CD4-positive, alpha-beta T cell treated with Interleukin-15 for 1 hour (primary cell): ENCODE results near the gene ABL1.

Experiments used
- DNase-seq: peaks from one replicate; pipeline ENCODE4 v3.0.0-alpha.2; 2020

Gene ABL1

DNA sequence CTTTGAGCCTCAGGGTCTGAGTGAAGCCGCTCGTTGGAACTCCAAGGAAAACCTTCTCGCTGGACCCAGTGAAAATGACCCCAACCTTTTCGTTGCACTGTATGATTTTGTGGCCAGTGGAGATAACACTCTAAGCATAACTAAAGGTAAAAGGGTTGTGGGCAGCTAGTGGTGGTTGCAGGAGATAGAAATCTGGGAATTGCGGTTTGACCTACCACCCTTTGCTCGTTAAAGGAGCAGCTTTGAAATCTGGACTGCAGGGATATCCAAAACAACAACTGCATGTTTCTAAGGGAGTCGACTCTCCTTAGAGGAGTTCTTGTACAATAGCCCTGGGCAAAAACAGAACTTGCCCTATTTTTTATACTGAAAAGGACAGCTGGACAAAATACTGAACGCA lies 19.0 kb downstream of the ABL1 start:
- DNase-seq, result no peak

DNA sequence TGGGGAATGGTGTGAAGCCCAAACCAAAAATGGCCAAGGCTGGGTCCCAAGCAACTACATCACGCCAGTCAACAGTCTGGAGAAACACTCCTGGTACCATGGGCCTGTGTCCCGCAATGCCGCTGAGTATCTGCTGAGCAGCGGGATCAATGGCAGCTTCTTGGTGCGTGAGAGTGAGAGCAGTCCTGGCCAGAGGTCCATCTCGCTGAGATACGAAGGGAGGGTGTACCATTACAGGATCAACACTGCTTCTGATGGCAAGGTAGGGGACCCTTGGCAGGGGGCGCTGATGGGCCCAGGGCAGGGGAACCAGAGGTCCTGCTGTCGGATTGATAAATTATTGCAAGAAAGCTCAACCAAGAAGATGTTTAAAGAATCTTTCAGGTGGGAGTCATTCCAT lies 19.8 kb downstream of the ABL1 start:
- no peak for DNase-seq

DNA sequence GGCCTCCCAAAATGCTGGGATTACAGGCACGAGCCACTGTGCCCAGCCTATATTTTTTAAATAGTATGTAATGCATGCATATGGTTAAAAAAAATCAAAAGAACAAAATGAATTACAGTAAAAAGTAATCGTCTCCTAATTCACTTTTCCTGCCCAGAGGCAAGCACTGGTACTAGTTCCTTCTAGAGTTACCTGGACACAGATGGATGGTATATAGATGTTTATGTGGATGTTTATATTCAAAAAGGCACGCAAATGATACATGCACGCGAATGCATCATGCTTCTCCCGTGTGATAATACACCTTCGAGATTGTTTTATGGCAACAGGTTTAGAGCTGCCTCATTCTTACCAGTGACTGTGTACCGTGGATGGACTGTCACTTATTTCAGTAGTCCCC lies 21.4 kb downstream of the ABL1 start:
- no peak for DNase-seq

- no peak for DNase-seq
Measured at GRCh38 chr9:130857864-130858738, 23.0 kb downstream of the ABL1 start.

DNA sequence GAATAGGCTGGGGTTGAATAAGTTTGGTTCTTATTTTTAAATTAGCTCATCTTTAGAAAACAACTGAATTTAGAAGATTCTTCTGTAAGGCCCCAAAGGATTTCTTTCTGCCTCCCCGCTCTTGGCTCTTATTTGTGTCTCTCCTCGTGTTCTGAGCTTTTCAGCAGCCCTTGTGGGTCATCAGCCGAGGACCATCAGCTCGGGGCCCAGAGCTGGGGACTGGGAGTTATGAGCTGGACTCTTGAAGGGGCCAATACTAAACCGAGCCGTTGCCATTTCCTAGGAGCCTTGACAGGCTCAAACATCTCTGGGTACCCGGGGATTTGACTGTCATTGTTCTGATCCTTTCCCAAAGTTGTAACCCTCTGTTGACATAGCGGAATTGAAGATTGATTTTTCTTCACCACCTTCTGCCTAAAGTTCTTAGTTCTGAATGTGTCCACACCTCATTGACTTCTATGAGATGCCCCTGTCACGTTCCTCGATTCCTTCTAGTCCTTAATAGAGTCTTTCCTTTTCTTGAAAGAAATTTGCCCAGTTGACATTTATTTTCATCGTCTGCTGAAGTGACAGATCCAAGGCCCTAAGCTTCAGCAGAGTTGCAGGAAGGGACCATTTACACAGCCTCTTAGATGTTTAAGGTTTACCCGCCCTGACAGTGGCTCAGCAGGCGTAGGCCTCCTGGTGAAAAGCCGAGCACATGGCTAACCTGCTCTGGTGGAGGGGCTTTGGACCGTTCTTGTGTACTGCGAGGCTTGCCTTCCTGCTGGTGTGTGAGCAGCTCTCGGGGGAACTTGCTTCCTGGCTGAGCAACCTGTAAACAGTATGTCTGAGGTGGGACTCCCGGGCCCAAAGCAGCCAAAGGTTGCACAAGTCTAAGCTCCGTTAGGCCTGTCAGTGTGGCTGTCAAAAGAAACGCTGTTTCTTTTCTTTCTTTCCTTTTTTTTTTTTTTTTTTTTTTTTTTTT lies 24.0 kb downstream of the ABL1 start:
- no peak for DNase-seq

DNA sequence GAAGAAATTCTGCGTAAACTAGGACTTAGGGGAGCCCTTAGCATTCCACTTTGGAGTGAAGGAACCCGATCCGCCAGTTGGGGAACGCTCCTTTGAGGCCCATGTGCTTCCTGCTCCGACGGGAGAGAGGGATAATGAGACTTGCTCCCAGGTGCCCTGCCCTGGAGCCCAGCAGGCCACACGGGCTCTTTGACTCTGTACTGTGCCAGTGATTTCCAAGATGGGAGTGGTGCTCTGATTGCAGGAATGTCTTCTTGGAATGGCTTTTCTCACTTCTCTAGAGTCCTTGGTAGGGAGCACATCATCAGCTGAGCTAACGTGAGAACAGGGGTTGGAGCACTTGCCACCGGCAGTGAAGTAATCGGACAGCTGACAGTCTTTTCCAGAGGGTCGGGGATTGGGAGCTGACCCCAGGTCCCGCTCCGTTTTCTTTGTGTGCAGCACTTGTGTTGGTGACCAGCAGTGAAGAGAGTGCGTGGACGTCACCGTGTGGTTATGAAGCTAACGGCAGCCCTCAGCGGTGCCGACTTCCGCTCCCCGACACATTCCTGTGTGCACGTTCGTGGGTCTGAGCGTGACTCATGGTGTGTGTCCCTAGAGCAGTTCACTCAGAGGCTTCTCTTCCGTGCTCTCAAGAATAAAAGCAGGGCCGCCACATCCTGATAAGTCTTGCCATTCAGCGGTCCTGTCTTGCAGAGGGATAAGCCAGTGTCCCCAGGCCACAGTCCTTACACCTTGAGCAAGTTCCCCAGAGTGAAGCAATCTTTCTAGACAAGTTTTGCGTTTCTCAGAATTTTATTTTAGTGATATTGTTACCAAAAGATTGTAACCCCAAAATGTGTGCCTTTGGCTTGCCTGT lies 25.6 kb downstream of the ABL1 start:
- no peak for DNase-seq

DNA sequence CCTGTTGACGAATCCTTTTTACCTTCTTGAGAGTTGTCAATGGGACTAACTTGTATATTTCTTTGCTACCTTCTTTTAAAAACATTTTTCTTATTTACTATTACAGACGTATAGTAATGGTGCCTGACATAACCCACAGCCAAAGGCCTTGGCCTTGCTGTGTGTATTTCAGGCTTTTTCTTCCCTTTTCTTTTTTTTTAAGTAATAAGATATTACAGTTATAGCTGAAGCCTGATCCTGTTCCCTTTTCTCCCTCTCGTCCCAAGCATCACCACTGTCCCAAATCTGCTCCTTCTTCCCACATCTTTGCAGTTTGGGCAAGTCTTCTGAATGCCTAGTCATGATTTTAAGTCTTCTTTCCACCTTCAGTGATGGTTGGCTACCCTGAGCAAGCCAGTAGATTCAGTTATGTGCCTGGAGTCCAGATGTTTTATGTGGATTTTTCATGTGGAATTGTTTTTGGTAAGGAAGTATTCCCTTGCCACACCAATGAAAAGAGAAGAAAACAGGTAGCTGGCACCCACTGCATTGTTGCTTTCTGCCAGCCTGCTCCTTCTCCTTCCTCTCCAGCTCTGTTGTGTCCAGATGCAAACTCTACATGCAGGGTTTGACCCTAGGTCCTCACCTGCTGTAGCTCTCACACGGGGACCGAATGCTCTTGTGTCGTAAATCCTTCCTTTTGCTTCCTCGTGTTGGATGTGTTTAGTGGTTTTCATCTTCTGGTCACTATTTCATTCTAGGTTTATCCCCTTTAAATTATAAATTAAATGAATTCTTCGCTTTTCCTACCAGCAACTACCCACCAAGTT lies 26.5 kb downstream of the ABL1 start:
- DNase-seq, result no peak

DNA sequence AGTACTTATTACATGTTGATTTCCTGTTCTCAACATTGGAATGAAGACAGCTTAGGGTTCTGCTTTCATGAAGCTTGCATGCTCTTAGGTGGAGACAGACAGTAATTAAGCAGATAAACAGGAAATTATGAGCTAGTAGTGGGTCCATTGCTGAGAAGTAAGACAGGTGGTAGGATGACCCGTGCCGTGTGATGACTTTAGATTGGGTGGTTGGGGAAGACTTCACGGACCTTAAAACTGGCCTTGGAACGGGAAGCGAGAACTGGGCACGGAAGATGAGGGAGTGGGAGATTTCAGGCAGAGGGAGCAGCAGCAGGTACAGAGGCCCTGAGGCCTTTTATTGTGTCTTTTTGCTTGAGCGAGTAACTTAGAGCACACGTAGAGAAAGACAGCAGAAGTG lies 27.2 kb downstream of the ABL1 start:
- no peak for DNase-seq

GRCh38 chr9:130862747-130863146 lies 27.7 kb downstream of the ABL1 start:
- no peak for DNase-seq

- DNase-seq, result no peak
Measured at GRCh38 chr9:130864541-130864940, 29.5 kb downstream of the ABL1 start.

DNA sequence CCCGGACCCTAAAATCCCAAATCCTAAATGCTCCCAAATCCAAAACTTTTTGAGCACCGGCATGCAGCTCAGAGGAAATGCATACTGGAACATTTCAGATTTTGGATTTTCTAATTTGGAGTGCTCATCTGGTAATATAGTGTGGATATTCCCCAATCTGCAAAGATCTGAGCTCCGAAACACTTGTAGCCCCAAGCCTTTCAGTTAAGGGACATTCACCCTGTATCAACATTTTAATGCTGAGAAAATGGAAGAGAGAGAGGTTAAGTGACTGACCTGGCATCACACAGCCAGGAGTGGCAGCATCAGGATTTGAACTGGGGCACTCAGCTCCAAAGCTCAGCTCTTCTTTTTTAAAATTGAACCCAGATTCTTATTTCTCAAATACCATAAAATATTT lies 30.9 kb downstream of the ABL1 start:
- no peak for DNase-seq

- DNase-seq, result peak; percentile 48
Measured at GRCh38 chr9:130866474-130866965, 31.5 kb downstream of the ABL1 start.

- DNase-seq, result no peak
Measured at GRCh38 chr9:130867556-130867955, 32.5 kb downstream of the ABL1 start.

DNA sequence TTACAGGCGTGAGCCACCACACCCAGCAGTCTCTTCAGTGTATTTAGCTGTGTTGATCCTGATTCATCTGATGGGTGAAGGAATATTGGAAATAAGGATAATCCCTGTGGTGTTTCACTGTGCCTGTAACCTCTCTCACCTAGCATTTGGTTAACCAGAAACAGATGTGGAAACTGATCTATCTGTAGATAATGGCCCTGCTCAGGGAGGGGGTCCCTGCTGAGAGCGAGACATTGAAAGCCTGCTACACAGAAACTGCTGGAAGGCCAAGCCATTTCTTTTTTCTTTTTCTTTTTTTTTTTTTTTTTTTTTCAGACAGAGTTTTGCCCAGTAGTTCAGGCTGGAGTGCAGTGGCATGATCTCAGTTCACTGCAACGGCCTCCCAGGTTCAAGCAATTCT lies 33.2 kb downstream of the ABL1 start:
- DNase-seq, result no peak

- DNase-seq, result no peak
Measured at GRCh38 chr9:130869250-130869649, 34.2 kb downstream of the ABL1 start.

GRCh38 chr9:130870491-130871381 lies 35.7 kb downstream of the ABL1 start:
- DNase-seq, result no peak

- DNase-seq, result no peak
Measured at GRCh38 chr9:130871395-130872062, 36.5 kb downstream of the ABL1 start.

GRCh38 chr9:130872093-130872492 lies 37.0 kb downstream of the ABL1 start:
- no peak for DNase-seq

DNA sequence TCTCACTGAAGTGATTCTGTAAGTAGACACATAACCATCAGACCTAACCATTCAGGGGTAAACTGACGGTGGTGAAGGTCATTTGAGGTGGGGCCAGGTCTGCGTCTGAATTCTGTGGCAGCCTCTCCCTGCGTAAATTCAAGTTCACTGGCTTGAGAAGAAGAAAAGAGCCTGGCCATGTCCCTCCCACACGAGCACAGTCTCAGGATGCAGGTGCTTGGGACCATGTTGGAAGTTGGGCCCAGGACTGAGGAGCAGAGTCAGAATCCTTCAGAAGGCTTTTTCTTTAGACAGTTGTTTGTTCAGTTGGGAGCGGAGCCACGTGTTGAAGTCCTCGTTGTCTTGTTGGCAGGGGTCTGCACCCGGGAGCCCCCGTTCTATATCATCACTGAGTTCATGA lies 37.5 kb downstream of the ABL1 start:
- DNase-seq, result no peak

DNA sequence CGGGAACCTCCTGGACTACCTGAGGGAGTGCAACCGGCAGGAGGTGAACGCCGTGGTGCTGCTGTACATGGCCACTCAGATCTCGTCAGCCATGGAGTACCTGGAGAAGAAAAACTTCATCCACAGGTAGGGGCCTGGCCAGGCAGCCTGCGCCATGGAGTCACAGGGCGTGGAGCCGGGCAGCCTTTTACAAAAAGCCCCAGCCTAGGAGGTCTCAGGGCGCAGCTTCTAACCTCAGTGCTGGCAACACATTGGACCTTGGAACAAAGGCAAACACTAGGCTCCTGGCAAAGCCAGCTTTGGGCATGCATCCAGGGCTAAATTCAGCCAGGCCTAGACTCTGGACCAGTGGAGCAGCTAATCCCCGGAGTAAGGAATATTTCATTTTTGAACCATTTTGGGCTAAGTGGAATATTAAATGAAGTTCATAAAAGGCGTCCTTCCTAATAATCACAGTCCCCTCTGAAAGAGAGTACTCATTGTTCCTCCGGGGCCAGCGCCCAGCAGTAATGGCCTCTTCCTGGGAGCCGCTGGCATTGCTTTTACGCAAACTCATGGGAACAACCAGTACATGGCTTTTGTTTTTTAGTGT lies 38.0 kb downstream of the ABL1 start:
- no peak for DNase-seq
